NK-92 treated with Interleukin-12 subunit alpha and Interleukin-12 subunit beta, amount 100 ng/mL, for 24 hours (cell line): ENCODE results near the gene KRTAP4-4.
"Not testable (repeated sequence)": the region's sequence is repeated elsewhere in the genome, so short reads cannot be mapped to it uniquely, and the experiment has no call there.

Experiments used
- DNase-seq: peaks from one replicate; lab custom pipeline; 2025; lab: John Stamatoyannopoulos, UW

Gene KRTAP4-4

DNA sequence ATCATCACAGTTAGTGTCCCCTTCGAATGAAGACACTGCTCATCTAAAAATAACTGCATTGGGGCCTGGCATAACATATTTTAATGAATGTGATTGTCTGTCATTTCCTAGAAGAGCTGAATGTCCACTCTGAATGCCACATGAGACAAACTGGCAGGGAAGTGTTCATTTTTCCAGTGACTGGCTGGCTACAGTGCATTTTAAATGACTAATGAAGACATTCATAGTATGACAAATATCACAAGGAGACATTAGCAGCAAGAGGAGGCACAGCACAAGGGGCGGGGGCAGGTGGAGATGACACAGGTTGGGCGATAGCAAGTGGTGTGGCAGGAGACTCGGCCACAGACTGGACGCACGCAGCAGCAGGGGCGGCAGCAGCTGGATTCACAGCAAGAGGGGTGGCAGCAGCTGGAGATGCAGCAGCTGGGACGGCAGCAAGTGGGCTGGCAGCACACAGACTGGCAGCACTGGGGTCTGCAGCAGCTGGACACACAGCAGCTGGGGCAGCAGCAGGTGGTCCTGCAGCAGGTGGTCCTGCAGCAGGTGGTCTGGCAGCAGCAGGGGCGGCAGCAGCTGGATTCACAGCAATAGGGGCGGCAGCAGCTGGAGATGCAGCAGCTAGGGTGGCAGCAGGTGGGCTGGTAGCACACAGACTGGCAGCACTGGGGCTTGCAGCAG is 11.4 kb downstream of the KRTAP4-4 start:
- DNase-seq, result not testable (repeated sequence)

DNA sequence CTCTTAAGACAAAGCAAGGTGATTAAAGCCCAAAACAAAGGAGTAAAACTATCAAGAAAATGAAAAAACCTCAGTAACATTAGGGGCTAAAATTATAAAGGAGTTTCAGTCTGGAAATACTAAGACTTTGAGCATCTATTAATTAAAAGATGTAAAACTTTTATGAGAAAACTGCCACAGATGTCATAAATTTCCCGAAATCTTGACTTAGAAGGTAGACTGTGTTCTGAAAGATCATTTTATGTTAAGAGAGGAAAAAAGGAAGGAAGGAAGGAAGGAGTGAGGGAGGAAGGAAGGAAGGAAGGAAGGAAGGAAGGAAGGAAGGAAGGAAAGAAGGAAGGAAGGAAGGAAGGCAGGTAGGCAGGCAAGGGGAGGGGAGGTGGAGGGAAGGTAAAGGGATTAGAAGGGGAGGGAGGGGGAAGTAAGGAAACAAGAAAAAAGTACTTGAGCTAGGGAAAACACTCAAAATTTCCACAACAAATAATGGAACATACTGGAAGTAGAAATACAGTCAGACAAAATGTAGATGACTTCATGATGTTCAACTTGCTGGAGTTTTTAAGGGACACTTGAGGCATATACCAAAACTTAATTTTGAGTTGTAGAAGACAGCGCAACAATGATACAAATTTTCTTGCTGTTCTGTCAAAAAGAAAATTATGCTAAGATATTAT is 12.9 kb downstream of the KRTAP4-4 start:
- DNase-seq, result no peak

DNA sequence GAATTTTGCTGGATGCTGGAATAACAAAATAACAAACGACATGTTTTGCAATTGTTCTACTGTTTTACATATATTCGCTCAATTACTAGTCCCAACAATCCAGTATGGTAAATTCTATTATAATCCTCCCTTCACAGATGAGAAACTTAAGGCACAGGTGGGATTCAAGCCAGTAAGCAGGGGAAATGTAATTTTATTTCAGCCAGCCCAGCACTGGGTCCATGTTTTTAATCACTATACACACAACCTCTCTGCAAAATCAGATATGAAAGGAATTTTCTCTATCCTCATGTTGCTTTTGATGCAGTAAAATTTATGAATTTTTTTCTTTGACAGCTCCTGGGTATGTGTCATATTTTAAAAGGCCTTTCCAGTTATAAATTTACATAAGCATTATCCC is 15.3 kb downstream of the KRTAP4-4 start:
- no peak for DNase-seq

DNA sequence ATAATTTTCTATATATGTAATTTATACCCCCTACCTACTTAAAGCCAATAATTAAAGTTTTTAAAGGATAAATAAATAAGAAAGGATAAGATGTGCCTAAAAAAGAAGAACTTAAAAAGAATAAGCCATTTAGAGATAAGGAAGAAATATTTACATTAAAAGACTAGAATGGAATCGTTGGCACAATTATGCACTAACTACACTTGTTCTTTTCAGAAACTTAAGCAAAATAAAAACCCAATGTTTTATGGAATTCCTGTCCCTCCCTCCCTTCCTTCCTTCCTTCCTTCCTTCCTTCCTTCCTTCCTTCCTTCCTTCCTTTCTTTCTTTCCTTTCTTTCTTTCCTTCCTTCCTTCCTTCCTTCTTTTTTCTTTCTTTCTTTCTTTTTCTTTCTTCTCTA is 15.7 kb downstream of the KRTAP4-4 start:
- DNase-seq, result no peak

DNA sequence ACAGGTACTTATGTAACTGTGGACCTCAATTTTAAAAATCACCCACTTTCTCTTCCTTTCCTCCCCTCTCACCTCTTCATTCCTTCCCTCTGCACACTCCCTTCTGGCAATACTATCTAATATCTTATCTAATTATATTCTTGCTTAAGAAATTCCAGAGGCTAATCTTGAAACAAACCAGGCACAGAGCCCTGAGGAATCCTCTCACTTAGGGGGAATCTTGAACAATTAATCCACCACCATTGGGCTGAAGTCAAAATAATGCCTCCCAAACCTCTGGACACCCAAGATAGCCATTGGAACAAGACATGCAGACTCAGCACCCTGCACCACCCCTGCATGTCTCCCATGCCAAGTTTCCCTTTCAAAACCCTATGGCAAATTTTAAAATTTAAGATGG is 19.2 kb downstream of the KRTAP4-4 start:
- DNase-seq, result no peak

DNA sequence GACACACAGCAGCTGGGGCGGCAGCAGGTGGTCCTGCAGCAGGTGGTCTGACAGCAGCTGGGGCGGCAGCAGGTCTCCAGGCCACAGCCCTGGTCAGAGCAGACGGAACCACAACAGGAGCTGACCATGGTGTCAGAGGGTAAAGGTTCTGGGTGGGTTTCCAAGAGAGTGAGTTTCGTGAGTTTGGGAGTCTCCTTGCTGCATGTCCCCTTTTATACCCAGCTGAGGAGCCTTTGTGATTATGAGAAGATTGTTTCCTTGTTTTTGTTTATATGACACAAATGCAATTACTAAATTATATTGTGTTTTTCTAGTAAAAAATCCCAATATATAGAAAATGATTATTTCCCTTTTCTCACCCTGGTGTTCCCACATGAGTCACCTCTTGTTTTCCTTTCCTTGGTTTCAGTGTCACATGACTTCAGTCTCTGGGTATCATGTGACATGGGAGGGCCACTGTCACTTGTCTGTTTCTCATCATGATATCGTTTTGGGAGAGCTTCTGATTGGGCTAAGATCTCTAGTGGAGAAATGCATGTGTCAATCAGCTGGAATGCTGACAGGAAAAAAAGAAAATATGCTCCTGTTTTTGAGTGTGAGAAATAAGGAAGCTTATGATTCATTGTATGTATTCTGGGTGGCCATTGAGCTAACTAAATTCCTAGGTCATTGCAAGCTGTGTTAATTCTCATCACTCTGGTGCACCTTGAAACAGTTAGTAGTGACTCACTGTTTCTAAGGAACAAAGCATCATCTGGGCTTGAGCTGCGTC is 20.0 kb downstream of the KRTAP4-4 start, which contains the start of gene KRTAP4-6:
Gene KRTAP4-6, minus strand, starts transcription at position 185 of the 772 bp plus-strand sequence. Its CDS starts 57 bp downstream, at position 128.
- DNase-seq, result no peak

DNA sequence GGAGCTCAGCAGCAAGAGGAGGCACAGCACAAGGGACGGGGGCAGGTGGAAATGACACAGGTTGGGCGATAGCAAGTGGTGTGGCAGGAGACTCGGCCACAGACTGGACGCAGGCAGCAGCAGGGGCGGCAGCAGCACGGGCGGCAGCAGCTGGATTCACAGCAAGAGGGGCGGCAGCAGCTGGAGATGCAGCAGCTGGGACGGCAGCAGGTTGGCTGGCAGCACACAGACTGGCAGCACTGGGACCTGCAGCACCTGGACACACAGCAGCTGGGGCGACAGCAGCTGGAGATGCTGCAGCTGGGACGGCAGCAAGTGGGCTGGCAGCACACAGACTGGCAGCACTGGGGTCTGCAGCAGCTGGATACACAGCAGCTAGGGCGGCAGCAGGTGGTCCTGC is 20.7 kb downstream of the KRTAP4-4 start:
- not testable (repeated sequence) for DNase-seq

DNA sequence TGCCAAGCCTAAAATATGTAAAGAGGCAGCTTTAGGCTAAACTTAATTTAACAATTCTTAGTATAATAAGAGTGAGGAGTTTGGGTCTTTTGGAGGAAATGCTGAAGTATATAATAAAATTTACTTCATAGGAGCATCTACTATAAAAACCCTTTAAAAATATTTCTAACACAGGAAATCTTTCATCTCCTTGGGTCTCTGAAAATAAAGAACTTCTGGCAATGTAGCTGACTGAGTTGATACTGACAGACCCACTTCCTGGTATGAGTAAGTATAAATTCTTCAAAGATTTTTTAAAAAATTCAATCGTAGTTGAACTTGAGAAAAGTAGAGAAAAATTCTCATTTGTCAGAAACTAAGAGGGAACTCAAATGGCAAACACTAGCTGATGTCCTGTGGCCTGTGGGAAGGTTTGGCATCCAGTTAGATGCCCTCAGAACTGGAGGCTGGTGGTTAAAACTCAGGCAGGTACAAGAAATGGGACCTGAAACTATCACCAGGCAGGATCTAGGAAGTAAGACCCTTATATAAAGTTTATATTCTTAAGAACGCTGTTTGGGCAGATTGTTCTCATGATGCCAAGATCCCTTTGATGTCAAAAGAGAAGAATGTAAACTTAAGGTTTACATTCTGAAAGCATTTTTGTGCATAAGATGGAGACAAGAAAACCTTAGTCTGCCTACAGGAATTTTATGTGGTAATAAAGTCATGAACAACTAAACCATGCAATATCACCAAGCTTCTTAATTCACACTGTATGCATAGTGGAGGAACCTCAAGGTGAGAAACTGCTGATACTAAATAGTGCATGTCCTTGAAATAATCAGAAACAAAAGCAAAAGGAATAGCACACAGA is 26.4 kb downstream of the KRTAP4-4 start:
- no peak for DNase-seq

DNA sequence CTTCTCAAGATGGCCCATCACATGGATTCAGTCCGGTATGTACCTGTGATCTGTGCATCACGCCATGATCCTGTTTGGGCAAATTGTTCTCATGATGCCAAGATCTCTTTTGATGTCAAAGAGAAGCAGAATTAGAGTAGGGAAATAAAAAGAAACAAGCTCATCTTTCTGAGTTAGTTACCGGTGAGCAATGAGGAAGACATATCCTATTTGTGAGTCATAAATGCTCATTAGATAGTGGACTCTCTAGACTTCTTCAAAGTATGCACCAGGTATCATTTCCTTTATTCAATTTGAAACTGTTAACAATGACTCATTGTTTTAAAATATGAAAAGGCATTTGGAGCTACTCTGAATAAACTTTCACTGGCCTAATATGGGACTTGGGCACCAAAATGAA is 28.6 kb downstream of the KRTAP4-4 start:
- DNase-seq, result no peak

DNA sequence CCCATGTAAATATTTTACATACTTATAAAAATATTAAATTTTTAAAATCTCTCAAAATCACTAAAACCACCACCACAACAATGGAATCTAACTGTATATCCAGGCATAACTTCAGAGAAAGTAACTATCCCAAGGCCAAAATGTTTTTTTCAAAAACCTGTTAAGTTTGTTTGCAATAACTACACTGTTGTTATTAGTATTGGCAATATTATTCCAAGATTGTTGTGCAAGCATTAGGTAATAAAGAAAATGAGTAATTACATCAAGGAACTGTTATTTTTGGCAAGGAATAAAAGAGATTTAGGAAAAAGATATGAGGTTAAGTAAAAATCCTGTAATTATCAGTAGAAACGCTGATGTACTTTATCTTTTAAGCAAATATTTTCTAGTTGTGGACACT is 33.2 kb downstream of the KRTAP4-4 start:
- no peak for DNase-seq

DNA sequence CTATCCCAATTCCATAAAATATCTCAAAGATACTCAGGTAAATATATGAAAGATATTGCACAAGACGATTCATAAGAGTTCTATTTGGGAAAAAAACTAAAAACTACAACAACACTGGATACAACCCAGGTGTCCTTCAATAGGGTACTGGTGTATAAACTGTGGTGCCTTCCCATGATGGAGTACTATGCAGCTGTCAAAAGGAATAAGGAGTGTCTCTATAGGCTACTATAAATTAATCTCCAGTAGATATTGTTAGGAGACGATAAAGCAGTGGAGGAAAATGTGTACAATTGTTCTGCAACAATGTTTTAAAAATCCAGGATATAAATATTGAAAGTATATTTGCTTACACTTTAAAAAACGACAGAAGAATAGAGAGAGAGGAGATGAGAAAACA is 34.1 kb downstream of the KRTAP4-4 start:
- no peak for DNase-seq

DNA sequence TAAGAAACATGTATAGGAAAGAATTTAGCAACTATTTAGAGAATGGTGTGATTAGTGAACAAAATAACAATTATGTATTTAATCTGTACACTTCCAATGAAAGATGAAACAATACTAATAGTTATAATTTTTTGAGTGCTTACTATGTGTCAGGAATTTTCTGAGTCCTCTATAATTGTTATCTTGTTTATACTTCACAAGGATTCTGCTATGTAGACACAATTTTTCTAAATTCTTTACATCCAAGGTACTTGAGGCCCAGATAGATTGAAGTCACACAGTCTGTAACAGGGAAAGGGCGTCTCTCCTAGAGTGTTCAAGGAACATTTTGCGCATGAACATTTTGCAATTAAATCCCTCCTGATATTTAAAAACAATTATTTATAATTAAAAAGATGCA is 35.5 kb downstream of the KRTAP4-4 start:
- DNase-seq, result no peak

DNA sequence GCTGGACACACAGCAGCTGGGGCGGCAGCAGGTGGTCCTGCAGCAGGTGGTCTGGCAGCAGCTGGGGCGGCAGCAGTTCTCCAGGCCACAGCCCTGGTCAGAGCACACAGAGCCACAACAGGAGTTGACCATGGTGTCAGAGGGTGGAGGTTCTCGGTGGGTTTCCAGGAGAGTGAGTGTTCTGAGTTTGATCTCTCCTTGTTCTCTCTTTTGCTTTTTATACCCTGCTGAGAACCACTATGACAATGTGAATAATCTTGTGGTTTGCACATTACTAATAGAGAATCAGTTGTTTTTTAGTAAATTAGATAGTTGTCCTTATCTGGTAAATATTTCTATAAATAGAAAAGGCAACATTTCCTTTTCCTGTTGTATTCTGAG is 36.6 kb downstream of the KRTAP4-4 start, which contains the start of gene KRTAP4-12:
Gene KRTAP4-12, minus strand, starts transcription at position 192 of the 381 bp plus-strand sequence. Its CDS starts 60 bp downstream, at position 132.
- DNase-seq, result not testable (repeated sequence)

DNA sequence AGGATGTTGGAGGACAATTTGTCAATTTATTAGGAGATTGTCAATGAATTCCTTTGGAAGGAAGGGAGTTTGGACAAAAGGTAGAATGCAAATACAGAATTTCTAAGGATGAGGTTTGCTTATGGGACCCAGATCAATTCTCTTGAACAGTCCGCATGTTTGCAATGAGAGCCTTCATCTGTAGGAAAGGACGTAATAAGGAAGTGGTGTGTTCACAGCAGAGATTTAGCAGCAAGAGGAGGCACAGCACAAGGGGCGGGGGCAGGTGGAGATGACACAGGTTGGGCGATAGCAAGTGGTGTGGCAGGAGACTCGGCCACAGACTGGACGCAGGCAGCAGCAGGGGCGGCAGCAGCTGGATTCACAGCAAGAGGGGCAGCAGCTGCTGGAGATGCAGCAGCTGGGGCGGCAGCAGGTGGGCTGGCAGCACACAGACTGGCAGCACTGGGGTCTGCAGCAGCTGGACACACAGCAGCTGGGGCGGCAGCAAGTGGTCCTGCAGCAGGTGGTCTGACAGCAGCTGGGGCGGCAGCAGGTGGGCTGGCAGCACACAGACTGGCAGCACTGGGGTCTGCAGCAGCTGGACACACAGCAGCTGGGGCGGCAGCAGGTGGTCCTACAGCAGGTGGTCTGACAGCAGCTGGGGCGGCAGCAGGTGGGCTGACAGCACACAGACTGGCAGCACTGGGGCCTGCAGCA is 37.1 kb downstream of the KRTAP4-4 start:
- DNase-seq, result not testable (repeated sequence)

DNA sequence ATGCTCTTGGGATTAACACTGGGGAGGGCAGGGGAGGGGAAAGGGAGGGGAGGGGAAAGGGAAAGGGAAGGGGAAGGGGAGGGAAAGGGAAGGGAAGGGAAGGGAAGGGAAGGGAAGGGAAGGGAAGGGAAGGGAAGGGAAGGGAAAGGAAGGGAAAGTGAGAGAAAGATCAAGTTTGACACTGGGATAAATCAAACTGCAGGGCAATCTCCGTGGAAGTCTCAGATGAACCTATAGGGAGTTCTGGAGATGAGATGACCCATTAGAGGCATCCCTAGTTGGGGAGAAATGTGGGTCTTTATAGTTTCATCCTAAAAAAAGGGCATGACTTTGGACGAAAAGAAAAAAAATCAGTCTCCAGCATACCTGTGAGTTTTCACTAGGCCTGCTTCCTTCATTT is 38.8 kb downstream of the KRTAP4-4 start:
- DNase-seq, result no peak

DNA sequence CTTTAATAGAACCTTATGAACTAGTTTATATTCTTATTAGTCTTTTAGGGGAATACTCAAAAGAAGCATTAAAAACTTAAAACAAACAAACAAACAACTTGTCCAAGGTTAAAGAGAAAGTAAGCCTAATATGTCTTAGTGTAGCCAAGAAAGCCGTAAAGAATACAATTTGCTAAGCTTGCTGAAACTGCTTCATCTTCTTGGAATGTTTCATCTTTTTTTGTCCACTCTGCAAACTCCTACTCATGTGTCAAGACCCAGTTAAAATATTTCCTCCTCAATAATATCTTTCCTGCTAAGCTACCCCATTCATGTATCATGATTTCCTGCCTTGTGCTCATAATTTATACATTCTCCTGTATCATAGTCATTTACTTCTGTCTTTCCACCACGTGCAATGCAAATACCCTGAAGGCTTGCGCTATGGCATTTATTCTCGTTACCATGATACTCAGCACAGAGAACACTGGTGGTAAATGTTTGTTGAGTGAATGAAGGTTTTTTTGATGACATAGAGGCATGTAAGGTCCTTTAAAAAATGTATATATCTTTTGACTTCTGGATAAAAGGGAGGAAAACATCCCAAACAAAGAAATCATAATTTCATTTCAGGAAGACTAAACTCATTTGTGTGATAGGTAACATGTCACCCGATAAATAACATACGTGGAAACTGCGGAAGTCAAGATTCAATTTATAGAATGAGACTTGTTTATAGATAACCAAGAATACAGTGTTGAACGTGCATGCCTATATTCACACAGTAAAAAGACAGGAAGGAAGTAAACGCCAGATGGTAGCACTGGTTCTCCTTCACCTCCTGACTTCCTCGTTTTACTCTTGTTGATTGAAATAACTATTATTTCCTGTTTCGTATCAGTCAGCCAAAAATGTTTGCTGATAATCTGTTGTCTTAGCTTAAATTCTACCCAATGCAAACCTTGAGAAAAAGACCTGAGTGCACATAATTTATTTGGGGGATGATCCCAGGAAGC is 40.6 kb downstream of the KRTAP4-4 start:
- DNase-seq, result not testable (repeated sequence)

DNA sequence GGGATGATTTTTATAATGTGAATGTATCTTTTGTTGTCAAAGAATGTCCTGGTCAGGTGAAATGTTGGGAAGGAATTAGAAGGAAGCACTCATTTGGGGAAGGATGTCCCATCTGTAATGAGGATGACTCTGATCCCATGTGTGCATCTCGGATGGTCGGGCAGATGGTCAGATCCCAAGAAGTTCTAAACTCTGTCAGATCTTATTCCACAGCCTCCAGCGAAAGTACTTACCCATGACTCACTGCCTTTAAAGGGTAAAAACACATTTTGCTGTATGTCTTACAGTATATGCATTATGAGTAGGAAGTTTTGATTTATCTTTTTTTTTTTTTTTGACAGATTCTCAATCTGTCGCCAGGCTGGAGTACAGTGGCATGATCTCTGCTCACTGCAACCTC is 41.8 kb downstream of the KRTAP4-4 start:
- no peak for DNase-seq

DNA sequence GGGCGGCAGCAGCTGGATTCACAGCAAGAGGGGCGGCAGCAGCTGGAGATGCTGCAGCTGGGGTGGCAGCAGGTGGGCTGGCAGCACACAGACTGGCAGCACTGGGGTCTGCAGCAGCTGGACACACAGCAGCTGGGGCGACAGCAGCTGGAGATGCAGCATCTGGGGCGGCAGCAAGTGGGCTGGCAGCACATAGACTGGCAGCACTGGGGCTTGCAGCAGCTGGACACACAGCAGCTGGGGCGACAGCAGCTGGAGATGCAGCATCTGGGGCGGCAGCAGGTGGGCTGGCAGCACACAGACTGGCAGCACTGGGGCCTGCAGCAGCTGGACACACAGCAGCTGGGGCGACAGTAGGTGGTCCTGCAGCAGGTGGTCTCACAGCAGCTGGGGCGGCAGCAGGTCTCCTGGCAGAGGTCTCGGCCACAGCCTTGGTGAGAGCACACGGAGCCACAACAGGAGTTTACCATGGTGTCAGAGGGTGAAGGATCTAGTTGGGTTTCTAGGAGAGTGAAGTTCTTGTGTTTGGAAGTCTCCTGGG is 42.6 kb downstream of the KRTAP4-4 start, which contains the start of gene KRTAP4-11:
Gene KRTAP4-11, minus strand, starts transcription at position 528 of the 541 bp plus-strand sequence. Its CDS starts 58 bp downstream, at position 470.
- not testable (repeated sequence) for DNase-seq

DNA sequence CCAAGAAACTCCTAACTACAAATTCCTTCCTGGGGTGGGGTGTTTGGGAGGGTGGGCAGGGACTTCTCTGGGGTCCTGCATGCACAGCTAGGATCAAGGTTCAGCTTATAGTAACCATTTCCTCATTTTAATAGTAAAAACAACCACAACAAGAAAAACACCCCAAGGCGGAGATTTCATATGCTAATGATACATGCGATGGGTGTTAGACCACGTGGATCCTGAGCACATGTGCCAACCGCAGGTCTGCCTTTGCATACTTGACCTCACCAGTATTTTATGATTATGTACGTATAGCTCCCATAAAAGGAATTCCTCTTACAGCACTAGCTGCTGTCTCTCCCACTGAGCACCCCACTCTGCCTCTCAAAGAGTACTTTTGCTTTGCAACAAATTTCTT is 44.3 kb downstream of the KRTAP4-4 start:
- DNase-seq, result no peak
